ENCODE data around the gene PTGFRN. TPM values are rescaled to one million over a fixed set of nuclear protein-coding genes. Genes with fewer than 3 reads are reported as not detected.

The PTGFRN gene
- total and polyA plus RNA-seq, 2 experiments from 2014 or later = 16.6 to 31.0 TPM

GRCh38 chr1:116951200-116951935, 41.7 kb downstream of the PTGFRN start:
- H3K36me3 ChIP-seq (replicated peaks; ENCODE audit: insufficient read depth, low read depth) = no peaks in the 10 kb centered on the region
- peak; percentile 48 for DNase-seq (ENCODE audit: low spot score)
- H3K9me2 ChIP-seq (replicated peaks; ENCODE audit: insufficient read depth) = no peaks in the 10 kb centered on the region
- H3K4me3 ChIP-seq = no peak overlapping the region
- H3K9me3 ChIP-seq (ENCODE audit: low read depth) = no peaks in the 10 kb centered on the region
- H2AFZ ChIP-seq = no peak overlapping the region
- H3K27me3 ChIP-seq = no peaks in the 10 kb centered on the region
- WGBS (ENCODE audit: low lambda C conversion rate, missing lambda C conversion rate) = 78% methylated on average over 10 of the region's 10 CpGs
- H4K20me1 ChIP-seq (ENCODE audit: insufficient read depth, poor library complexity, severe bottlenecking) = no peaks in the 10 kb centered on the region
- H3K4me2 ChIP-seq = peak overlapping the region; percentile 15
- TF ChIP-seq, protein P1, sequence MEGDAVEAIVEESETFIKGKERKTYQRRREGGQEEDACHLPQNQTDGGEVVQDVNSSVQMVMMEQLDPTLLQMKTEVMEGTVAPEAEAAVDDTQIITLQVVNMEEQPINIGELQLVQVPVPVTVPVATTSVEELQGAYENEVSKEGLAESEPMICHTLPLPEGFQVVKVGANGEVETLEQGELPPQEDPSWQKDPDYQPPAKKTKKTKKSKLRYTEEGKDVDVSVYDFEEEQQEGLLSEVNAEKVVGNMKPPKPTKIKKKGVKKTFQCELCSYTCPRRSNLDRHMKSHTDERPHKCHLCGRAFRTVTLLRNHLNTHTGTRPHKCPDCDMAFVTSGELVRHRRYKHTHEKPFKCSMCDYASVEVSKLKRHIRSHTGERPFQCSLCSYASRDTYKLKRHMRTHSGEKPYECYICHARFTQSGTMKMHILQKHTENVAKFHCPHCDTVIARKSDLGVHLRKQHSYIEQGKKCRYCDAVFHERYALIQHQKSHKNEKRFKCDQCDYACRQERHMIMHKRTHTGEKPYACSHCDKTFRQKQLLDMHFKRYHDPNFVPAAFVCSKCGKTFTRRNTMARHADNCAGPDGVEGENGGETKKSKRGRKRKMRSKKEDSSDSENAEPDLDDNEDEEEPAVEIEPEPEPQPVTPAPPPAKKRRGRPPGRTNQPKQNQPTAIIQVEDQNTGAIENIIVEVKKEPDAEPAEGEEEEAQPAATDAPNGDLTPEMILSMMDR (IDR thresholded peaks at IDR 0.05; ENCODE audit: poor library complexity) = no peak
- TF ChIP-seq EZH2 (IDR thresholded peaks at IDR 0.05; ENCODE audit: borderline replicate concordance) (no peak), EZH2phosphoT487 (IDR thresholded peaks at IDR 0.05; ENCODE audit: low read depth, severe bottlenecking, unreplicated experiment) (no peak)
- H3K79me2 ChIP-seq = no peaks in the 10 kb centered on the region
- H3K27ac ChIP-seq = no peak overlapping the region
- H3K4me1 ChIP-seq (ENCODE audit: insufficient read depth) = peaks cover 16% of the 10 kb centered on the region

GRCh38 chr1:116952738-116953275, 43.1 kb downstream of the PTGFRN start:
- Histone ChIP-seq H3K4me1 (ENCODE audit: insufficient read depth) (peaks cover 10% of the 10 kb centered on the region), H3K9me3 (ENCODE audit: low read depth) (no peaks in the 10 kb centered on the region), H3K27me3 (no peaks in the 10 kb centered on the region), H3K36me3 (replicated peaks; ENCODE audit: insufficient read depth, low read depth) (no peaks in the 10 kb centered on the region), H3K79me2 (no peaks in the 10 kb centered on the region), H4K20me1 (ENCODE audit: insufficient read depth, poor library complexity, severe bottlenecking) (no peaks in the 10 kb centered on the region), H3K9me2 (replicated peaks; ENCODE audit: insufficient read depth) (no peaks in the 10 kb centered on the region), H2AFZ (no peak overlapping the region), H3K4me3 (no peak overlapping the region), H3K27ac (no peak overlapping the region), H3K4me2 (no peak overlapping the region)
- no peak for TF ChIP-seq EZH2 (IDR thresholded peaks at IDR 0.05; ENCODE audit: borderline replicate concordance)
- TF ChIP-seq, protein P1 (IDR thresholded peaks at IDR 0.05; ENCODE audit: poor library complexity) = no peak
- no peak for TF ChIP-seq EZH2phosphoT487 (IDR thresholded peaks at IDR 0.05; ENCODE audit: low read depth, severe bottlenecking, unreplicated experiment)
- DNase-seq (ENCODE audit: low spot score) = no peak
- WGBS (ENCODE audit: low lambda C conversion rate, missing lambda C conversion rate) = 90% methylated on average over 2 of the region's 2 CpGs

DNA sequence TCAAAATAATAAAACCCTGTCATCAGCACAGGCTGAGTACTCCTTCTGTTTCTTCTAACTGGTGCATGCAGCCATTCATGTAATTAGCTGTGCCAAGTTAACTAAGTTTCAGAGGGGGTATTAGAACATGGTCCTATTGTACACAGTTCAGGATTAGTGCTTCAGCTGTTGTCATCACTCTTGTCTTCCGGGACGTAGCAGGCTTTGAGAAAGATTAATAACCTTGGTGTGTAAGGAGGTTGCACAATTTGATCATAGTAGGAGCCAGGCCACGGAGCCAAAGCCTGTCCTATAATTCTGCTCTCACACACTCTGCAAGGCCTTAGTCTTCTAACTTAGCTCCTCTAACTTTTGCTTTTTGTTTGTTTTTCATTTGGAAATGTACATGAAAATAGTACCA, 44.7 kb downstream of the PTGFRN start:
- 74% methylated on average over 3 of the region's 3 CpGs for WGBS (ENCODE audit: low lambda C conversion rate, missing lambda C conversion rate)
- TF ChIP-seq, protein P1 (IDR thresholded peaks at IDR 0.05; ENCODE audit: poor library complexity) = no peak
- TF ChIP-seq EZH2 (IDR thresholded peaks at IDR 0.05; ENCODE audit: borderline replicate concordance) (no peak), EZH2phosphoT487 (IDR thresholded peaks at IDR 0.05; ENCODE audit: low read depth, severe bottlenecking, unreplicated experiment) (no peak)
- no peaks in the 10 kb centered on the region for H3K79me2 ChIP-seq
- no peaks in the 10 kb centered on the region for H3K27me3 ChIP-seq
- H3K27ac ChIP-seq = no peak overlapping the region
- no peaks in the 10 kb centered on the region for H3K36me3 ChIP-seq (replicated peaks; ENCODE audit: insufficient read depth, low read depth)
- no peaks in the 10 kb centered on the region for H3K9me2 ChIP-seq (replicated peaks; ENCODE audit: insufficient read depth)
- no peak for DNase-seq (ENCODE audit: low spot score)
- no peaks in the 10 kb centered on the region for H4K20me1 ChIP-seq (ENCODE audit: insufficient read depth, poor library complexity, severe bottlenecking)
- H3K4me2 ChIP-seq = no peak overlapping the region
- no peak overlapping the region for H2AFZ ChIP-seq
- H3K4me3 ChIP-seq = no peak overlapping the region
- no peaks in the 10 kb centered on the region for H3K9me3 ChIP-seq (ENCODE audit: low read depth)
- peaks cover 9% of the 10 kb centered on the region for H3K4me1 ChIP-seq (ENCODE audit: insufficient read depth)

Data from hepatocyte (in vitro differentiated cells).